C4-2B (cell line): ENCODE results near the gene BUD23.
"Not testable (repeated sequence)": the region's sequence is repeated elsewhere in the genome, so short reads cannot be mapped to it uniquely, and the experiment has no call there.

ENCODE experiments used
- H3K27ac ChIP-seq: fragments of 450-650 bp; 2 replicates; pipeline ENCODE4 v1.5.1; 2017
- CTCF ChIP-seq: fragments of 450-650 bp; conservative IDR thresholded peaks from 2 replicates; pipeline ENCODE4 v1.5.1; 2017; ENCODE audit warnings: mild to moderate bottlenecking
- ZFX ChIP-seq: fragments of 450-650 bp; IDR thresholded peaks from 2 replicates; pipeline ENCODE4 v1.6.1; 2017

BUD23 gene

GRCh38 chr7:73712773-73713172 is 29.4 kb downstream of the BUD23 start:
- TF ChIP-seq ZFX (no peak), CTCF (no peak)
- H3K27ac ChIP-seq: no peak overlapping the region

GRCh38 chr7:73713319-73713718 is 29.9 kb downstream of the BUD23 start:
- not testable (repeated sequence) for H3K27ac ChIP-seq

- TF ChIP-seq CTCF: no peak
- no peak for TF ChIP-seq ZFX
- H3K27ac ChIP-seq: peak overlapping the region; percentile 52
These were observed 32.4 kb downstream of the BUD23 start for GRCh38 chr7:73715648-73716317.

GRCh38 chr7:73716318-73716890 is 33.0 kb downstream of the BUD23 start:
- H3K27ac ChIP-seq: peak overlapping the region; percentile 52

GRCh38 chr7:73717025-73717807 is 33.8 kb downstream of the BUD23 start:
- no peak for TF ChIP-seq CTCF
- TF ChIP-seq ZFX: no peak
- H3K27ac ChIP-seq: no peak overlapping the region

More at GRCh38 chr7:73716318-73716890, 33.0 kb downstream of the BUD23 start:
- TF ChIP-seq ZFX (no peak), CTCF (no peak)

- TF ChIP-seq CTCF: no peak
- no peak for TF ChIP-seq ZFX
- no peak overlapping the region for H3K27ac ChIP-seq
These were observed 34.6 kb downstream of the BUD23 start for GRCh38 chr7:73717991-73718405.

GRCh38 chr7:73718438-73718881 is 35.1 kb downstream of the BUD23 start:
- no peak for TF ChIP-seq ZFX
- TF ChIP-seq CTCF: no peak
- peak overlapping the region; percentile 71; the same call in 1 of the 2 replicates for H3K27ac ChIP-seq
